Spleen (tissue), 11 donors: ENCODE data around the gene ZBTB44. TPM values are rescaled to one million over a fixed set of nuclear protein-coding genes. Genes with fewer than 3 reads are reported as not detected.

Experiments used
- DNase-seq: peaks from one replicate; pipeline ENCODE4 v3.0.0-alpha.2; 2020
- H3K27ac ChIP-seq, 8 donors: fragments of 200-600 bp; sonication (generic) in 7 of 8; 1 replicate in 4 of 8; 2 replicates in 4 of 8; pipeline versions ENCODE4 v1.5.0 to v1.8.0; 2016 to 2021; ENCODE audit warnings: inconsistent platforms in 4 of 8, mild to moderate bottlenecking in 4 of 8, moderate library complexity in 1 of 8
- H3K27me3 ChIP-seq, 7 donors: fragments of 200-600 bp; sonication (generic) in 6 of 7; replicated peaks in 1 of 7; 1 replicate in 4 of 7; 2 replicates in 3 of 7; pipeline versions ENCODE4 v1.5.0 to v1.8.0; 2016 to 2021; ENCODE audit warnings: inconsistent platforms in 3 of 7, mild to moderate bottlenecking in 1 of 7
- H3K36me3 ChIP-seq, 6 donors: fragments of 200-600 bp; sonication (generic) in 5 of 6; 1 replicate in 4 of 6; 2 replicates in 2 of 6; pipeline versions ENCODE4 v1.5.0 to v1.8.0; 2016 to 2021; ENCODE audit warnings: inconsistent platforms in 2 of 6
- H3K4me1 ChIP-seq, 6 donors: fragments of 200-600 bp; sonication (generic) in 5 of 6; 1 replicate in 3 of 6; 2 replicates in 3 of 6; pipeline versions ENCODE4 v1.5.0 to v1.8.0; 2016 to 2021; ENCODE audit warnings: inconsistent platforms in 3 of 6
- H3K4me3 ChIP-seq, 8 donors: fragments of 200-600 bp; sonication (generic) in 7 of 8; 1 replicate in 4 of 8; 2 replicates in 4 of 8; pipeline versions ENCODE4 v1.5.0 to v1.8.0; 2016 to 2021; ENCODE audit warnings: inconsistent platforms in 4 of 8, mild to moderate bottlenecking in 4 of 8, moderate library complexity in 2 of 8
- H3K9me3 ChIP-seq, 8 donors: fragments of 200-600 bp; sonication (generic) in 7 of 8; 1 replicate in 4 of 8; 2 replicates in 4 of 8; pipeline versions ENCODE4 v1.5.0 to v1.8.0; 2016 to 2021; ENCODE audit warnings: inconsistent platforms in 4 of 8
- POLR2A ChIP-seq, 3 donors: fragments of 450-650 bp; IDR thresholded peaks; one replicate each; pipeline ENCODE4 v1.5.1; 2017; ENCODE audit warnings: antibody characterized with exemption in 3 of 3, mild to moderate bottlenecking in 1 of 3
- POLR2AphosphoS5 ChIP-seq, 3 donors: sonication (generic); formaldehyde crosslinking; IDR thresholded peaks; one replicate each; pipeline ENCODE4 v1.5.1; 2017; ENCODE audit warnings: antibody characterized with exemption in 3 of 3
- WGBS, 5 donors: extraction: QIAGEN DNeasy Blood & Tissue Kit in 3 of 5; methylation state at CpG; one replicate each; pipeline versions ENCODE4 v1.1.5 to v1.1.7; 2013 to 2018; 5-methylcytosine and 5-hydroxymethylcytosine counted together
- intact Hi-C: fragments of 100-400 bp; cut with DNase I; formaldehyde crosslinking; loops from one replicate; pipeline ENCODE4 v1.15.0; 2023; ENCODE audit warnings: low total_unique reads
- polyA plus RNA-seq, 3 donors: library from polyadenylated mRNA; stranded (reverse); fragments of 200-250 nt; gene quantifications; one replicate each; pipeline ENCODE4 v1.2.1, GENCODE V29; 2013
- total RNA-seq, 7 donors: library from RNA; depleted of rRNA in 3 of 7; stranded (reverse); fragments of >200 nt in 3 of 7; fragmentation: NEBNext Ultra II Directional in 4 of 7; extraction: Animal tissue kit (Norgen Biotek cat#: 25700) in 4 of 7; gene quantifications; one replicate each; pipeline versions ENCODE4 v1.1.0 to v1.2.1, GENCODE V29; 2016 to 2021
- TF ChIP-seq, protein P1 (sequence below), 11 experiments: fragments of 200-600 bp in 7 of 11; fragments of 450-650 bp in 4 of 11; sonication (generic) in 4 of 11; IDR thresholded peaks in 8 of 11; conservative IDR thresholded peaks in 3 of 11; 1 replicate in 7 of 11; 2 replicates in 4 of 11; pipeline versions ENCODE4 v1.4.0 to v1.8.0; 2016 to 2021; ENCODE audit warnings: antibody characterized with exemption in 11 of 11, inconsistent platforms in 4 of 11, mild to moderate bottlenecking in 1 of 11
- donor health status: healthy with polysubstance abuse.
- donor health status: DM: no; HTN: no; CAD: no; lungs with moderate emphysema.
- donor health status: DM: no; HTN: no; CAD: no.
- donor health status: Bipolar disorder and iron deficiency.
- donor health status: healthy.
- donor health status: DM: no; HTN: no; CAD: no.
- donor health status: DM: yes; HTN: yes; CAD: no.

The ZBTB44 gene
- total and polyA plus RNA-seq, 10 donors: 12.4 to 79.6 (median 53.1) TPM

DNA sequence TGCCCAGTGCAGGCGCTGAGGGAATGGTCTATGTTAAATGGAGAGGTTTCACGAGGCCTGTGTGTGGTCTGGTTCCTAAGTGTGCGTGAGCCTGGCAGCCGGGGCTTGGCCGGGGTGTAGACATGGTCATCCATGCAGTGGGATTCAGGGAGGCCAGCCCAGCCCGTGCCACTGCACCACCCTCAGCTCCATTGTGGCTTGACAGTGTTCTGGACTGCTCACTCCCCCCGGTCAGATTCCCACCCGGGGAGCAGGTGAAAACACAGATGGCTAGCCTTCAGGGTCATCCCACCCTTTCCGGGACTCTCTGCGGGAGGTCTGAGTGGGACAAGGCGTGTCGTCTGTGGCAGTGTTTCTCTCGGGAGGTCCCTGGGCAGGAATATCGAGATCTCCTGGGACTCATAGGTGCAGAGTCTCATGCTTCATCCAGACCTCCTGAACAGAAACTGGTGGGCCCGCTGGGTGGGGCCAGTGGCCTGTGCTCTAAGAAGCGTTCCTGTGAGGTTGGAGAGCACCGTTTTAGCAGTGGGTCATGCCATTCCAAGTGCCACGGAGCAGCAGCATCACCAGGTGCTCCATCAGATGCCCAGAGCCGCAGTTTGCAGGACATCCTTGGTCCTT lies 102.8 kb downstream of the ZBTB44 start:
- no peak for TF ChIP-seq POLR2AphosphoS5 (IDR thresholded peaks at IDR 0.05)
- TF ChIP-seq, protein P1, sequence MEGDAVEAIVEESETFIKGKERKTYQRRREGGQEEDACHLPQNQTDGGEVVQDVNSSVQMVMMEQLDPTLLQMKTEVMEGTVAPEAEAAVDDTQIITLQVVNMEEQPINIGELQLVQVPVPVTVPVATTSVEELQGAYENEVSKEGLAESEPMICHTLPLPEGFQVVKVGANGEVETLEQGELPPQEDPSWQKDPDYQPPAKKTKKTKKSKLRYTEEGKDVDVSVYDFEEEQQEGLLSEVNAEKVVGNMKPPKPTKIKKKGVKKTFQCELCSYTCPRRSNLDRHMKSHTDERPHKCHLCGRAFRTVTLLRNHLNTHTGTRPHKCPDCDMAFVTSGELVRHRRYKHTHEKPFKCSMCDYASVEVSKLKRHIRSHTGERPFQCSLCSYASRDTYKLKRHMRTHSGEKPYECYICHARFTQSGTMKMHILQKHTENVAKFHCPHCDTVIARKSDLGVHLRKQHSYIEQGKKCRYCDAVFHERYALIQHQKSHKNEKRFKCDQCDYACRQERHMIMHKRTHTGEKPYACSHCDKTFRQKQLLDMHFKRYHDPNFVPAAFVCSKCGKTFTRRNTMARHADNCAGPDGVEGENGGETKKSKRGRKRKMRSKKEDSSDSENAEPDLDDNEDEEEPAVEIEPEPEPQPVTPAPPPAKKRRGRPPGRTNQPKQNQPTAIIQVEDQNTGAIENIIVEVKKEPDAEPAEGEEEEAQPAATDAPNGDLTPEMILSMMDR (IDR thresholded peaks at IDR 0.05 in 8 of 11, conservative IDR thresholded peaks at IDR 0.05 in 3 of 11): no peak
- no peak overlapping the region for H3K4me3 ChIP-seq
- H3K36me3 ChIP-seq: peaks cover 0 to 23% (median 0%) of the 10 kb centered on the region in 6 donors
- H3K27me3 ChIP-seq: peaks cover 0 to 14% (median 0%) of the 10 kb centered on the region in 7 donors
- no peak overlapping the region for H3K27ac ChIP-seq
- peak; percentile 77 for DNase-seq
- H3K9me3 ChIP-seq: no peaks in the 10 kb centered on the region
- intact Hi-C loops: loop anchor here (10.0 kb wide), 1 partner anchor 213 kb away; the partner anchor contains the start of gene ADAMTS8
- H3K4me1 ChIP-seq: peaks cover 0 to 9% (median 8%) of the 10 kb centered on the region in 6 donors
- WGBS, 5 donors: 85 to 93% (median 88%) methylated on average over 14 to 19 of the region's 19 CpGs

DNA sequence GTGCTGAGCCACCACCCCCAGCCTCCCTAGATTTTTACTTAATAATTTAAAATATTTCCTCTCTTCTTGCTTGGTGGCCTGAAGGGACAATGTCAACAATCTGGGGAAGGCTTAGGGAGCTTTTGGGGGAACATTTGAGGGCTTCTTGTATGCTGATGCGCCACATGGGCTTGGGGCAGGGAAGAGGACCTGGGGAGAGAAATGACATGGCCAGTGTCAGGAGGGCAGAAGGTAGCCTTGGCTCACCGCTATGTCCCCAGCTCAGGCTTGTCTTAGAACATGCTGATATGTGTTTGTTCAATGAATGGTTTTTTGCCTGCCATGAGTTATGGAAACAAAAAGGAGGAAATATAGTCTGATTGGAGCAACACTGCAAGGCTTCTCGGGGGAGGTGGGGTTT lies 103.6 kb downstream of the ZBTB44 start:
- peaks cover 0 to 9% (median 8%) of the 10 kb centered on the region in 6 donors for H3K4me1 ChIP-seq
- no peak overlapping the region for H3K27ac ChIP-seq
- no peaks in the 10 kb centered on the region for H3K9me3 ChIP-seq
- peaks cover 0 to 14% (median 0%) of the 10 kb centered on the region in 7 donors for H3K27me3 ChIP-seq
- H3K4me3 ChIP-seq: no peak overlapping the region
- TF ChIP-seq POLR2A (IDR thresholded peaks at IDR 0.05) (no peak), POLR2AphosphoS5 (IDR thresholded peaks at IDR 0.05) (no peak)
- TF ChIP-seq, protein P1 (IDR thresholded peaks at IDR 0.05 in 8 of 11, conservative IDR thresholded peaks at IDR 0.05 in 3 of 11): no peak
- H3K36me3 ChIP-seq: peaks cover 0 to 23% (median 0%) of the 10 kb centered on the region in 6 donors
- intact Hi-C loops: loop anchor here (10.0 kb wide), 1 partner anchor 214 kb away; the partner anchor contains the start of gene ADAMTS8
- no peak for DNase-seq
- 83 to 94% (median 88%) methylated on average over 3 of the region's 3 CpGs for WGBS, 5 donors

DNA sequence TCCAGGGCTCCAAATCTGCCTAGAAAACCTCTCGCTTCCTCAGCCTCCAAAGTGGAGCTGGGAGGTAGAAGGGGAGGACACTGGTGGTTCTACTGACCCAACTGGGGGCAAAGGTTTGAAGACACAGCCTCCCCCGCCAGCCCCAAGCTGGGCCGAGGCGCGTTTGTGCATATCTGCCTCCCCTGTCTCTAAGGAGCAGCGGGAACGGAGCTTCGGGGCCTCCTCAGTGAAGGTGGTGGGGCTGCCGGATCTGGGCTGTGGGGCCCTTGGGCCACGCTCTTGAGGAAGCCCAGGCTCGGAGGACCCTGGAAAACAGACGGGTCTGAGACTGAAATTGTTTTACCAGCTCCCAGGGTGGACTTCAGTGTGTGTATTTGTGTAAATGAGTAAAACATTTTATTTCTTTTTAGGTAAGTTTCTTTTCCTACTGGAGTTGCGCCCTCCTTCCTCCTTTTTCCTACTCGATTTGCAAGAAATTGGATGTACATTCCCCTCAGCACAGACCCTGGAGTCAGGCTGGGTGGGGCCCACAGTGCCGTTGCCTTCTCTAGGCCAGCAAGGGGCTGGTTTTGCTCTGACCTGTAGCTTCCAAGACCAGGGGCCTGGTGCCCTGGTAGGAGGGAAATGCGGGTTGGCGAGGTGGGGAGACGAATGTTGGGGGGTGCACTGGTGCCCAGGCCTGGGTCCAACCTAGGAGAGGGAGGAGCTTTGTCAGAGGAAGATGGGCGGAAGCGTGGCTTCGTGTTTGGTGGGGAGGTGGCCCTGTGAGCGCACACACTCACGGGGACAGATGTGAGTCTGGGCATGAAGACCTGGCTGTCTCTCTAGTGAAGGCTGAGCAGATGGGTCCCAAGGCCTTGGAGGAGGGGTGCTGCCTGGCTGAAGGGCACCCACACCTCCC lies 104.5 kb downstream of the ZBTB44 start:
- no peak for DNase-seq
- peaks cover 0 to 9% (median 8%) of the 10 kb centered on the region in 6 donors for H3K4me1 ChIP-seq
- H3K27ac ChIP-seq: no peak overlapping the region
- intact Hi-C loops: loop anchor here (10.0 kb wide), 1 partner anchor 215 kb away; the partner anchor contains the start of gene ADAMTS8
- H3K36me3 ChIP-seq: peaks cover 0 to 23% (median 0%) of the 10 kb centered on the region in 6 donors
- H3K4me3 ChIP-seq: no peak overlapping the region
- 84 to 89% (median 87%) methylated on average over 23 of the region's 23 CpGs for WGBS, 5 donors
- no peaks in the 10 kb centered on the region for H3K9me3 ChIP-seq
- H3K27me3 ChIP-seq: peaks cover 0 to 14% (median 0%) of the 10 kb centered on the region in 7 donors
- no peak for TF ChIP-seq POLR2AphosphoS5 (IDR thresholded peaks at IDR 0.05)
- TF ChIP-seq POLR2A (IDR thresholded peaks at IDR 0.05): no peak
- TF ChIP-seq, protein P1 (IDR thresholded peaks at IDR 0.05 in 8 of 11, conservative IDR thresholded peaks at IDR 0.05 in 3 of 11): no peak
